Measurements from ENCODE around the gene PAK4. TPM values are rescaled to one million over a fixed set of nuclear protein-coding genes. Genes with fewer than 3 reads are reported as not detected.

PAK4 gene
- total and polyA plus RNA-seq, 2 of the 13 experiments (the other 11 are each of a cell fraction or from before 2014, with no cell fraction given) = 9.5 to 17.8 TPM

- TF ChIP-seq HNF4G (IDR thresholded peaks at IDR 0.05; ENCODE audit: borderline replicate concordance, low read depth, low read length) = peak; percentile 0; the same call in 1 of the 2 replicates
- TF ChIP-seq HNF4G (CRISPR knock-in tag; IDR thresholded peaks at IDR 0.05; ENCODE audit: borderline replicate concordance, low read depth) = no peak
- TF ChIP-seq CEBPB (IDR thresholded peaks at IDR 0.05; ENCODE audit: borderline replicate concordance, low read depth, low read length) = peak; percentile 41; the same call in 1 of the 2 replicates
- TF ChIP-seq TBX2 (CRISPR knock-in tag; IDR thresholded peaks at IDR 0.05; ENCODE audit: borderline replicate concordance) = peak; percentile 55; the same call in 1 of the 2 replicates
- TF ChIP-seq HOXD1 (CRISPR knock-in tag; IDR thresholded peaks at IDR 0.05) = no peak
- no peak for TF ChIP-seq ELF1 (CRISPR knock-in tag; IDR thresholded peaks at IDR 0.05)
- TF ChIP-seq CBX2 (IDR thresholded peaks at IDR 0.05; ENCODE audit: low read depth, low read length) = no peak
- TF ChIP-seq CBX2 (CRISPR knock-in tag; IDR thresholded peaks at IDR 0.05; ENCODE audit: low read depth) = peak; percentile 53; the same call in 1 of the 2 replicates
- TF ChIP-seq HBP1 (CRISPR knock-in tag; IDR thresholded peaks at IDR 0.05; ENCODE audit: low read depth) = no peak
- TF ChIP-seq, protein P1, sequence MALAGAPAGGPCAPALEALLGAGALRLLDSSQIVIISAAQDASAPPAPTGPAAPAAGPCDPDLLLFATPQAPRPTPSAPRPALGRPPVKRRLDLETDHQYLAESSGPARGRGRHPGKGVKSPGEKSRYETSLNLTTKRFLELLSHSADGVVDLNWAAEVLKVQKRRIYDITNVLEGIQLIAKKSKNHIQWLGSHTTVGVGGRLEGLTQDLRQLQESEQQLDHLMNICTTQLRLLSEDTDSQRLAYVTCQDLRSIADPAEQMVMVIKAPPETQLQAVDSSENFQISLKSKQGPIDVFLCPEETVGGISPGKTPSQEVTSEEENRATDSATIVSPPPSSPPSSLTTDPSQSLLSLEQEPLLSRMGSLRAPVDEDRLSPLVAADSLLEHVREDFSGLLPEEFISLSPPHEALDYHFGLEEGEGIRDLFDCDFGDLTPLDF (CRISPR knock-in tag; IDR thresholded peaks at IDR 0.05) = no peak
- no peak for TF ChIP-seq NR2F6 (IDR thresholded peaks at IDR 0.05)
- peak; percentile 47; the same call in 1 of the 2 replicates for TF ChIP-seq NR2F6 (CRISPR knock-in tag; IDR thresholded peaks at IDR 0.05)
- peak; percentile 100 for TF ChIP-seq ZNF629 (CRISPR knock-in tag; conservative IDR thresholded peaks at IDR 0.05)
- no peak for TF ChIP-seq ZFAT (CRISPR knock-in tag; conservative IDR thresholded peaks at IDR 0.05)
- no peak for TF ChIP-seq KDM3A (CRISPR knock-in tag; IDR thresholded peaks at IDR 0.05; ENCODE audit: low read depth)
- TF ChIP-seq, protein P2, sequence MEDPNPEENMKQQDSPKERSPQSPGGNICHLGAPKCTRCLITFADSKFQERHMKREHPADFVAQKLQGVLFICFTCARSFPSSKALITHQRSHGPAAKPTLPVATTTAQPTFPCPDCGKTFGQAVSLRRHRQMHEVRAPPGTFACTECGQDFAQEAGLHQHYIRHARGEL (CRISPR knock-in tag; IDR thresholded peaks at IDR 0.05) = no peak
- no peak for TF ChIP-seq TAF1 (CRISPR knock-in tag; IDR thresholded peaks at IDR 0.05)
- no peak for TF ChIP-seq SAFB2 (CRISPR knock-in tag; IDR thresholded peaks at IDR 0.05; ENCODE audit: borderline replicate concordance, low read depth)
- TF ChIP-seq, protein P3, sequence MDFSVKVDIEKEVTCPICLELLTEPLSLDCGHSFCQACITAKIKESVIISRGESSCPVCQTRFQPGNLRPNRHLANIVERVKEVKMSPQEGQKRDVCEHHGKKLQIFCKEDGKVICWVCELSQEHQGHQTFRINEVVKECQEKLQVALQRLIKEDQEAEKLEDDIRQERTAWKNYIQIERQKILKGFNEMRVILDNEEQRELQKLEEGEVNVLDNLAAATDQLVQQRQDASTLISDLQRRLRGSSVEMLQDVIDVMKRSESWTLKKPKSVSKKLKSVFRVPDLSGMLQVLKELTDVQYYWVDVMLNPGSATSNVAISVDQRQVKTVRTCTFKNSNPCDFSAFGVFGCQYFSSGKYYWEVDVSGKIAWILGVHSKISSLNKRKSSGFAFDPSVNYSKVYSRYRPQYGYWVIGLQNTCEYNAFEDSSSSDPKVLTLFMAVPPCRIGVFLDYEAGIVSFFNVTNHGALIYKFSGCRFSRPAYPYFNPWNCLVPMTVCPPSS (IDR thresholded peaks at IDR 0.05) = no peak
- TF ChIP-seq, protein P4, sequence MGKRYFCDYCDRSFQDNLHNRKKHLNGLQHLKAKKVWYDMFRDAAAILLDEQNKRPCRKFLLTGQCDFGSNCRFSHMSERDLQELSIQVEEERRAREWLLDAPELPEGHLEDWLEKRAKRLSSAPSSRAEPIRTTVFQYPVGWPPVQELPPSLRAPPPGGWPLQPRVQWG (CRISPR knock-in tag; IDR thresholded peaks at IDR 0.05; ENCODE audit: borderline replicate concordance, low read depth) = no peak
- TF ChIP-seq CSRNP2 (CRISPR knock-in tag; conservative IDR thresholded peaks at IDR 0.05; ENCODE audit: low read depth) = no peak
- TF ChIP-seq, protein P5, sequence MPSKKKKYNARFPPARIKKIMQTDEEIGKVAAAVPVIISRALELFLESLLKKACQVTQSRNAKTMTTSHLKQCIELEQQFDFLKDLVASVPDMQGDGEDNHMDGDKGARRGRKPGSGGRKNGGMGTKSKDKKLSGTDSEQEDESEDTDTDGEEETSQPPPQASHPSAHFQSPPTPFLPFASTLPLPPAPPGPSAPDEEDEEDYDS (CRISPR knock-in tag; IDR thresholded peaks at IDR 0.05) = peak; percentile 85
- TF ChIP-seq, protein P6, sequence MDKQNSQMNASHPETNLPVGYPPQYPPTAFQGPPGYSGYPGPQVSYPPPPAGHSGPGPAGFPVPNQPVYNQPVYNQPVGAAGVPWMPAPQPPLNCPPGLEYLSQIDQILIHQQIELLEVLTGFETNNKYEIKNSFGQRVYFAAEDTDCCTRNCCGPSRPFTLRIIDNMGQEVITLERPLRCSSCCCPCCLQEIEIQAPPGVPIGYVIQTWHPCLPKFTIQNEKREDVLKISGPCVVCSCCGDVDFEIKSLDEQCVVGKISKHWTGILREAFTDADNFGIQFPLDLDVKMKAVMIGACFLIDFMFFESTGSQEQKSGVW (CRISPR knock-in tag; IDR thresholded peaks at IDR 0.05; ENCODE audit: borderline replicate concordance) = no peak
Measured at GRCh38 chr19:39126312-39127187, 964 bp downstream of the PAK4 start (continued).

Data from HepG2 (cell line).